Medulla oblongata (tissue), 1 donor: ENCODE results near the gene JMJD1C.
"Not testable (repeated sequence)": the region's sequence is repeated elsewhere in the genome, so short reads cannot be mapped to it uniquely, and the experiment has no call there.

Experiments used
- DNase-seq: peaks from one replicate; pipeline ENCODE4 v3.0.0-alpha.2; 2015; ENCODE audit errors: extremely low spot score

Gene JMJD1C

GRCh38 chr10:63260103-63260859, 205.5 kb downstream of the JMJD1C start:
- DNase-seq, result no peak

GRCh38 chr10:63258920-63259678, 206.7 kb downstream of the JMJD1C start:
- no peak for DNase-seq

GRCh38 chr10:63257778-63258177, 208.0 kb downstream of the JMJD1C start:
- no peak for DNase-seq

GRCh38 chr10:63256009-63256773, 209.6 kb downstream of the JMJD1C start:
- DNase-seq, result peak; percentile 57

GRCh38 chr10:63255316-63255715, 210.5 kb downstream of the JMJD1C start:
- DNase-seq, result no peak

GRCh38 chr10:63253040-63253439, 212.7 kb downstream of the JMJD1C start:
- DNase-seq, result no peak

- DNase-seq, result no peak
Measured at GRCh38 chr10:63252095-63252762, 213.5 kb downstream of the JMJD1C start.

- no peak for DNase-seq
Measured at GRCh38 chr10:63250032-63250431, 215.7 kb downstream of the JMJD1C start.

- no peak for DNase-seq
Measured at GRCh38 chr10:63247771-63248170, 218.0 kb downstream of the JMJD1C start.

- DNase-seq, result no peak
Measured at GRCh38 chr10:63246356-63246755, 219.4 kb downstream of the JMJD1C start.

GRCh38 chr10:63241841-63242281, 223.9 kb downstream of the JMJD1C start:
- no peak for DNase-seq

- DNase-seq, result no peak
Measured at GRCh38 chr10:63240807-63241206, 225.0 kb downstream of the JMJD1C start.

GRCh38 chr10:63238501-63238900, 227.3 kb downstream of the JMJD1C start:
- DNase-seq, result no peak

GRCh38 chr10:63237396-63237795, 228.4 kb downstream of the JMJD1C start:
- no peak for DNase-seq

GRCh38 chr10:63236113-63236935, 229.5 kb downstream of the JMJD1C start:
- DNase-seq, result peak; percentile 51

- not testable (repeated sequence) for DNase-seq
Measured at GRCh38 chr10:63235136-63235535, 230.6 kb downstream of the JMJD1C start.

GRCh38 chr10:63229161-63229560, 236.6 kb downstream of the JMJD1C start:
- DNase-seq, result no peak

- DNase-seq, result no peak
Measured at GRCh38 chr10:63228237-63228636, 237.5 kb downstream of the JMJD1C start.

GRCh38 chr10:63227207-63227895, 238.4 kb downstream of the JMJD1C start:
- DNase-seq, result no peak

- DNase-seq, result no peak
Measured at GRCh38 chr10:63224241-63224640, 241.5 kb downstream of the JMJD1C start.
